ENCODE results near the gene CTTN. TPM values are rescaled to one million over a fixed set of nuclear protein-coding genes. Genes with fewer than 3 reads are reported as not detected.

CTTN gene
- total RNA-seq, 1 donor from 2014 or later: 307 TPM

- no peaks in the 10 kb centered on the region for H3K9me3 Mint-ChIP-seq (ENCODE audit: low read depth)
- H3K4me3 Mint-ChIP-seq (ENCODE audit: unreplicated experiment): no peak overlapping the region
- H3K27me3 Mint-ChIP-seq (ENCODE audit: low read depth): no peaks in the 10 kb centered on the region
- peak; percentile 40 for DNase-seq (ENCODE audit: low spot score)
- no peak for TF ChIP-seq CTCF (IDR thresholded peaks at IDR 0.05)
- H3K4me1 Mint-ChIP-seq (ENCODE audit: low read depth): peaks cover 26% of the 10 kb centered on the region
- H3K36me3 Mint-ChIP-seq (ENCODE audit: low read depth): peaks cover 20% of the 10 kb centered on the region
- H3K27ac Mint-ChIP-seq (ENCODE audit: unreplicated experiment): no peak overlapping the region
These were observed 38.1 kb upstream of the CTTN start for GRCh38 chr11:70360211-70360610.

- Mint-ChIP-seq H3K27me3 (ENCODE audit: low read depth) (no peaks in the 10 kb centered on the region), H3K9me3 (ENCODE audit: low read depth) (no peaks in the 10 kb centered on the region), H3K4me3 (ENCODE audit: unreplicated experiment) (no peak overlapping the region), H3K4me1 (ENCODE audit: low read depth) (peaks cover 40% of the 10 kb centered on the region), H3K36me3 (ENCODE audit: low read depth) (peaks cover 14% of the 10 kb centered on the region), H3K27ac (ENCODE audit: unreplicated experiment) (peak overlapping the region; percentile 83)
- DNase-seq (ENCODE audit: low spot score): no peak
- TF ChIP-seq CTCF (IDR thresholded peaks at IDR 0.05): no peak
These were observed 34.2 kb upstream of the CTTN start for GRCh38 chr11:70364178-70364577.

DNA sequence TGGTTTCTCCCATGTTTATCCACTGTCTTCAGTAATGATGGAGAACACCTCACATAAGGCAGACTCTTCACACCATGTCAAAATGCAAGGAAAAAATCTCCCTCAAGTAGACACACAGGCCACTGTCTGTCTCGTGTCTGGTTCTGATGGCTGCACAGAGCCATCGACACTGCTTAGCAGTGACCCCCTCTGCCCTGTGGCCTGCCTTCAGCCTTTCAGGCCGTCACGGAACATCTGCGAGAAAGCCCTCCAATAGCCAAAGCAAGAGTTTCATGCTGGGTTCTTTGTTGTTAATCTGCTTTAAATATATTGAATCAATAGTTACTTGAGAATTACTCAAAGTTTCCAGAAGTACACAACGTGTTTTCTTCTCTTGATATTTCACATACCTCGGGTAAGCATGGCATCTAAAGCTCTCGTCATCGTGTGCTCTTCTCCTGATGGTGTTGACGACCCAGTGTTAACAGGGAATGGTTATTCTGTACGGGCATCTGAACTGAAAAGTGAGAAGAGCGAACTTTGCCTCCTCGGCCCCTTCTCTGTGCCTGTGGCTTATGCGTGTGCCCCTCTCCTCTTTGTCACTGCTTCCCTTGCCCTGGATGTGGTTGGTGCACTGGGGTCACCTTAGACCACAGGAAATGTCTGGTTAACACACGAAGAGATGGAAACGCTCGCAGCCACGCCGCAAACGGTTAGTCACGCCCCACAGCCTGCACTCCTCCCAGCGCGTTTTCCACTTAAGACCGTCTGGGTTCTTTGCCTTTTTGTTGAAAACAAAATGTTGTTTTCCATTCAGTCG is 33.4 kb upstream of the CTTN start:
- DNase-seq (ENCODE audit: low spot score): no peak
- Mint-ChIP-seq H3K27me3 (ENCODE audit: low read depth) (no peaks in the 10 kb centered on the region), H3K9me3 (ENCODE audit: low read depth) (no peaks in the 10 kb centered on the region), H3K4me1 (ENCODE audit: low read depth) (peaks cover 46% of the 10 kb centered on the region), H3K36me3 (ENCODE audit: low read depth) (peaks cover 14% of the 10 kb centered on the region), H3K4me3 (ENCODE audit: unreplicated experiment) (no peak overlapping the region), H3K27ac (ENCODE audit: unreplicated experiment) (peak overlapping the region; percentile 83)
- TF ChIP-seq CTCF (IDR thresholded peaks at IDR 0.05): no peak

GRCh38 chr11:70365544-70365927 is 32.8 kb upstream of the CTTN start:
- no peak overlapping the region for H3K27ac Mint-ChIP-seq (ENCODE audit: unreplicated experiment)
- no peaks in the 10 kb centered on the region for H3K9me3 Mint-ChIP-seq (ENCODE audit: low read depth)
- no peak for TF ChIP-seq CTCF (IDR thresholded peaks at IDR 0.05)
- H3K36me3 Mint-ChIP-seq (ENCODE audit: low read depth): peaks cover 14% of the 10 kb centered on the region
- H3K27me3 Mint-ChIP-seq (ENCODE audit: low read depth): no peaks in the 10 kb centered on the region
- peaks cover 46% of the 10 kb centered on the region for H3K4me1 Mint-ChIP-seq (ENCODE audit: low read depth)
- no peak for DNase-seq (ENCODE audit: low spot score)
- H3K4me3 Mint-ChIP-seq (ENCODE audit: unreplicated experiment): no peak overlapping the region

GRCh38 chr11:70367071-70367470 is 31.3 kb upstream of the CTTN start:
- peak; percentile 48 for TF ChIP-seq CTCF (IDR thresholded peaks at IDR 0.05)
- peaks cover 16% of the 10 kb centered on the region for H3K36me3 Mint-ChIP-seq (ENCODE audit: low read depth)
- H3K9me3 Mint-ChIP-seq (ENCODE audit: low read depth): peaks cover 4% of the 10 kb centered on the region
- H3K4me1 Mint-ChIP-seq (ENCODE audit: low read depth): peaks cover 46% of the 10 kb centered on the region
- peak overlapping the region; percentile 77 for H3K27ac Mint-ChIP-seq (ENCODE audit: unreplicated experiment)
- no peak overlapping the region for H3K4me3 Mint-ChIP-seq (ENCODE audit: unreplicated experiment)
- no peak for DNase-seq (ENCODE audit: low spot score)
- H3K27me3 Mint-ChIP-seq (ENCODE audit: low read depth): no peaks in the 10 kb centered on the region
